A549 (cell line): ENCODE measurements around the gene ATF7IP.

Experiments used
- CHD2 ChIP-seq: fragments of 150-350 bp; IDR thresholded peaks from 2 replicates; pipeline ENCODE4 v1.6.1; 2014; ENCODE audit warnings: low read length; ENCODE audit not compliant: partially characterized antibody
- ESRRA ChIP-seq: fragments of 150-350 bp; IDR thresholded peaks from 2 replicates; pipeline ENCODE4 v1.6.1; 2014; ENCODE audit warnings: mild to moderate bottlenecking, low read length, borderline replicate concordance
- MAFK ChIP-seq: fragments of 450-650 bp; IDR thresholded peaks from 2 replicates; pipeline ENCODE4 v1.6.1; 2014; ENCODE audit not compliant: partially characterized antibody
- NFE2L2 ChIP-seq: fragments of 150-350 bp; conservative IDR thresholded peaks from 2 replicates; pipeline ENCODE4 v1.6.1; 2014; ENCODE audit warnings: low read length
- NPAS2 ChIP-seq: fragments of 250-450 bp; sonication (Bioruptor Pico); IDR thresholded peaks from 2 replicates; pipeline ENCODE4 v1.8.0; 2022; ENCODE audit warnings: mild to moderate bottlenecking, moderate library complexity, borderline replicate concordance
- POLR2A ChIP-seq: IDR thresholded peaks from 2 replicates; pipeline ENCODE4 v1.6.1; 2012; ENCODE audit warnings: mild to moderate bottlenecking, low read length
- SMC3 ChIP-seq: fragments of >200 bp; sonication (Bioruptor Twin); formaldehyde crosslinking; IDR thresholded peaks from 3 replicates; pipeline ENCODE4 v1.6.1; 2018; ENCODE audit warnings: inconsistent platforms
- TF ChIP-seq, protein P1 (sequence below): fragments of >200 bp; sonication (Bioruptor Twin); formaldehyde crosslinking; IDR thresholded peaks from 3 replicates; pipeline ENCODE4 v1.5.1; 2016
- TF ChIP-seq, protein P2 (sequence below): fragments of 150-350 bp; IDR thresholded peaks from 2 replicates; pipeline ENCODE4 v1.6.1; 2014; ENCODE audit warnings: low read depth, mild to moderate bottlenecking, low read length

- TF ChIP-seq, protein P1, sequence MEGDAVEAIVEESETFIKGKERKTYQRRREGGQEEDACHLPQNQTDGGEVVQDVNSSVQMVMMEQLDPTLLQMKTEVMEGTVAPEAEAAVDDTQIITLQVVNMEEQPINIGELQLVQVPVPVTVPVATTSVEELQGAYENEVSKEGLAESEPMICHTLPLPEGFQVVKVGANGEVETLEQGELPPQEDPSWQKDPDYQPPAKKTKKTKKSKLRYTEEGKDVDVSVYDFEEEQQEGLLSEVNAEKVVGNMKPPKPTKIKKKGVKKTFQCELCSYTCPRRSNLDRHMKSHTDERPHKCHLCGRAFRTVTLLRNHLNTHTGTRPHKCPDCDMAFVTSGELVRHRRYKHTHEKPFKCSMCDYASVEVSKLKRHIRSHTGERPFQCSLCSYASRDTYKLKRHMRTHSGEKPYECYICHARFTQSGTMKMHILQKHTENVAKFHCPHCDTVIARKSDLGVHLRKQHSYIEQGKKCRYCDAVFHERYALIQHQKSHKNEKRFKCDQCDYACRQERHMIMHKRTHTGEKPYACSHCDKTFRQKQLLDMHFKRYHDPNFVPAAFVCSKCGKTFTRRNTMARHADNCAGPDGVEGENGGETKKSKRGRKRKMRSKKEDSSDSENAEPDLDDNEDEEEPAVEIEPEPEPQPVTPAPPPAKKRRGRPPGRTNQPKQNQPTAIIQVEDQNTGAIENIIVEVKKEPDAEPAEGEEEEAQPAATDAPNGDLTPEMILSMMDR = no peak
- no peak for TF ChIP-seq CHD2
- no peak for TF ChIP-seq MAFK
- no peak for TF ChIP-seq POLR2A
- TF ChIP-seq ESRRA = no peak
- no peak for TF ChIP-seq NFE2L2
- no peak for TF ChIP-seq NPAS2 (CRISPR knock-in tag)
- TF ChIP-seq, protein P2, sequence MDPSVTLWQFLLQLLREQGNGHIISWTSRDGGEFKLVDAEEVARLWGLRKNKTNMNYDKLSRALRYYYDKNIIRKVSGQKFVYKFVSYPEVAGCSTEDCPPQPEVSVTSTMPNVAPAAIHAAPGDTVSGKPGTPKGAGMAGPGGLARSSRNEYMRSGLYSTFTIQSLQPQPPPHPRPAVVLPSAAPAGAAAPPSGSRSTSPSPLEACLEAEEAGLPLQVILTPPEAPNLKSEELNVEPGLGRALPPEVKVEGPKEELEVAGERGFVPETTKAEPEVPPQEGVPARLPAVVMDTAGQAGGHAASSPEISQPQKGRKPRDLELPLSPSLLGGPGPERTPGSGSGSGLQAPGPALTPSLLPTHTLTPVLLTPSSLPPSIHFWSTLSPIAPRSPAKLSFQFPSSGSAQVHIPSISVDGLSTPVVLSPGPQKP = no peak
- TF ChIP-seq SMC3 = no peak
Measured at GRCh38 chr12:14473707-14474287, 108.3 kb downstream of the ATF7IP start.
